ENCODE results near the gene KLK8.

DNA sequence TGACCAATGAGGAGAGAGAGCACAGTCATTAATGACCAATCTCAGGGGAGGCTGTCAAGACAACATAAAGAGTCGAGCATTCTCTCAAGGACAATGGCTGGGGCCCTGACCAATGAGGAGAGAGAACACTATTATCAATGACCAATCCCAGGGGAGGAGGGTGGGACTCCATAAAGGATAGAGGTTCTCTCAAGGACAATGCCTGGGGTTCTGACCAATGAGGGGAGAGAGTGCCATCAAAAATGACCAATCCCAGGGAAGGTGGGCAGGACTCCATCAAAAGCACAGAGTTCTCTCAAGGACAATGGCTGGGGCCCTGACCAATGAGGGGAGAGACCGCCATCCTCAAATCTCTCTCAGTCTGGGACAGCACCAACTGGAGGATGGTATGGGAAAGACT is 28.3 kb upstream of the KLK8 start:
- no peak for TF ChIP-seq SMC3 (IDR thresholded peaks at IDR 0.05)
- TF ChIP-seq, protein P1, sequence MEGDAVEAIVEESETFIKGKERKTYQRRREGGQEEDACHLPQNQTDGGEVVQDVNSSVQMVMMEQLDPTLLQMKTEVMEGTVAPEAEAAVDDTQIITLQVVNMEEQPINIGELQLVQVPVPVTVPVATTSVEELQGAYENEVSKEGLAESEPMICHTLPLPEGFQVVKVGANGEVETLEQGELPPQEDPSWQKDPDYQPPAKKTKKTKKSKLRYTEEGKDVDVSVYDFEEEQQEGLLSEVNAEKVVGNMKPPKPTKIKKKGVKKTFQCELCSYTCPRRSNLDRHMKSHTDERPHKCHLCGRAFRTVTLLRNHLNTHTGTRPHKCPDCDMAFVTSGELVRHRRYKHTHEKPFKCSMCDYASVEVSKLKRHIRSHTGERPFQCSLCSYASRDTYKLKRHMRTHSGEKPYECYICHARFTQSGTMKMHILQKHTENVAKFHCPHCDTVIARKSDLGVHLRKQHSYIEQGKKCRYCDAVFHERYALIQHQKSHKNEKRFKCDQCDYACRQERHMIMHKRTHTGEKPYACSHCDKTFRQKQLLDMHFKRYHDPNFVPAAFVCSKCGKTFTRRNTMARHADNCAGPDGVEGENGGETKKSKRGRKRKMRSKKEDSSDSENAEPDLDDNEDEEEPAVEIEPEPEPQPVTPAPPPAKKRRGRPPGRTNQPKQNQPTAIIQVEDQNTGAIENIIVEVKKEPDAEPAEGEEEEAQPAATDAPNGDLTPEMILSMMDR (IDR thresholded peaks at IDR 0.05), result no peak
- TF ChIP-seq BHLHE40 (IDR thresholded peaks at IDR 0.05; ENCODE audit: low read depth, low read length), result no peak
- no peak for TF ChIP-seq CHD2 (IDR thresholded peaks at IDR 0.05; ENCODE audit: low read length, partially characterized antibody)
- no peak for TF ChIP-seq MYC (IDR thresholded peaks at IDR 0.05; ENCODE audit: borderline replicate concordance, low read length)
- no peak for TF ChIP-seq NPAS2 (CRISPR knock-in tag; IDR thresholded peaks at IDR 0.05; ENCODE audit: borderline replicate concordance)
- TF ChIP-seq PBX3 (IDR thresholded peaks at IDR 0.05), result no peak
- TF ChIP-seq JUNB (IDR thresholded peaks at IDR 0.05), result no peak
